NB4 (cell line): ENCODE measurements around the gene CSHL1.
"Not testable (repeated sequence)": the region's sequence is repeated elsewhere in the genome, so short reads cannot be mapped to it uniquely, and the experiment has no call there.

Experiments
- CTCF ChIP-seq: IDR thresholded peaks from one replicate; pipeline ENCODE4 v1.5.1; 2012; ENCODE audit warnings: low read depth, low read length
- MAX ChIP-seq: IDR thresholded peaks from 2 replicates; pipeline ENCODE4 v1.6.1; 2011; ENCODE audit warnings: low read depth, low read length

- peak; percentile 33 for TF ChIP-seq CTCF
- TF ChIP-seq MAX: not testable (repeated sequence)
Observed at GRCh38 chr17:63869491-63870291, 41.4 kb downstream of the CSHL1 start.
